Fibroblast of villous mesenchyme (primary cell): ENCODE results near the gene LHFPL3. TPM values are rescaled to one million over a fixed set of nuclear protein-coding genes. Genes with fewer than 3 reads are reported as not detected.

Source experiments
- DNase-seq: peaks from one replicate; pipeline ENCODE4 v3.0.0-alpha.2; 2010; ENCODE audit warnings: low read depth
- H3K4me3 ChIP-seq: 2 replicates; pipeline ENCODE4 v1.5.1; 2011; ENCODE audit warnings: low read depth, mild to moderate bottlenecking, low read length
- CTCF ChIP-seq: IDR thresholded peaks from 2 replicates; pipeline ENCODE4 v1.5.1; 2012; ENCODE audit warnings: low read depth, mild to moderate bottlenecking, low read length; ENCODE audit not compliant: insufficient read depth
- total RNA-seq: library from RNA; depleted of rRNA; stranded (reverse); fragments of >200 nt; gene quantifications from 2 replicates; pipeline ENCODE4 v1.2.3, GENCODE V29; 2012

Gene LHFPL3
- total RNA-seq, 1 donor = not detected

DNA sequence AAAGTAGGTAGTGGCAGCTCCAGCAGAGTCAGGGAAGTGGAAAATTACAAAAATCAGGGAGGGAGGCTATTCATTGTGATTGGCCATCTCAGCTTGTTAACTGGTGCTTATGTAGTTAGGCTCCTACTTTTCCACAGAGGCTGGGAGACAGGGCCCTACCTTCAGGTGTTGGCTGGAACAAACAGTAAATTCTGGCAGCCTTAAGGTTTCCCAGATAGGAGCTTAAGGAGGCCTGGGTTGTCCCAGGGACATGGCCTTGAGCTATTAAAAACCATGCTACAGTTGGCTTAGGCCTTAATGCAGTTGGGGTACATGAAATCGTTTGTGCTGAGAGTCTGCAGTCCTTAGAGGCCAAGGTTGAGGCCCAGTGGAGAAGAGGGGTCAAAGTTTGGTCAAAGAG lies 324.5 kb downstream of the LHFPL3 start:
- no peak for DNase-seq
- no peak overlapping the region for H3K4me3 ChIP-seq
- TF ChIP-seq CTCF = no peak

DNA sequence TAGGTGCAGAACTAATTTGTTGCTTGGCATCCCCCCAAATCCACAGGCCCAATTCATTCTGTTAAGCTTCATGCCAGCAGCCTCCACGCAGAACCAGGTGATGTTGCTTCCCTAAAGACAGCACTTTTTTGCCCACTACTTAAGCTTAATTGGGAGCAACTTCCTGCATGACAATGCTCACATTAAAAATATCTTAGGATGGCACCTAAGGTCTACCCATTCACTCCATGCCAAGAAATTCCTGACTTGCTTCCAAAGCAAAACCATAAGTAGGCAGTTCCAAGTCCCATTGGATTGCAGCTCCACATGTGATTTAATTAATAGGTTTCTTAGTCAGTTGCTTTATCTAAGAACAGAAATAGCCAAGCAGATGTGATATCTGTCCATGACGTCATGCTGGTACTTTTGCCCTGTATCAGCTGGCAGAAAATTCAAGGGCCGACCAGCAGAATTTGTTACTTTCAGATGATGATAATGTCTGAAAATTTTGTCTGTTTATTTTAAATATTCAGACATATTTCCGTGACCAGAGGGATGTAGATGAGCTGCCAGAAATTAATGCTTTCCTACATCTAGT lies 325.5 kb downstream of the LHFPL3 start:
- no peak overlapping the region for H3K4me3 ChIP-seq
- DNase-seq = no peak
- no peak for TF ChIP-seq CTCF

DNA sequence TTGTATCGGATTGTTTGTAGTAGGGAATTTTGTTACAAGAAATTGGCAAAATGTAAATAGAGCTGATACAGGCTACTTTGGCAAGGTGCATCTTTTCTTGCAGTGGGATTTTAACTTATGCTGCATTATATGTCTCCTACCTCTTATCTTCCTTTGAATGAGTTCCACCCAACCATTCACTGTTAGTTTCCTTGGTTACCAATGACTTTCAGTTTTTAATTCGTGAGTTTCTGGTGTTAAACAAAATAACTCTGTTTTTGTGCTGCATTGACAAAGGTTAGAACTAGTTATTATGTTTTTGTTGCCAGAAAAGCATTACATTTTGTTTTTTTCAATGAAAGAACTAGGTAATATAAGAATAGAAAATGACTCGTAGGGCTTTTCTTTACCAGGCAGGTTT lies 327.2 kb downstream of the LHFPL3 start:
- TF ChIP-seq CTCF = no peak
- DNase-seq = no peak
- no peak overlapping the region for H3K4me3 ChIP-seq

- no peak for DNase-seq
- TF ChIP-seq CTCF = no peak
- no peak overlapping the region for H3K4me3 ChIP-seq
These were observed 328.1 kb downstream of the LHFPL3 start for GRCh38 chr7:104656467-104656866.

DNA sequence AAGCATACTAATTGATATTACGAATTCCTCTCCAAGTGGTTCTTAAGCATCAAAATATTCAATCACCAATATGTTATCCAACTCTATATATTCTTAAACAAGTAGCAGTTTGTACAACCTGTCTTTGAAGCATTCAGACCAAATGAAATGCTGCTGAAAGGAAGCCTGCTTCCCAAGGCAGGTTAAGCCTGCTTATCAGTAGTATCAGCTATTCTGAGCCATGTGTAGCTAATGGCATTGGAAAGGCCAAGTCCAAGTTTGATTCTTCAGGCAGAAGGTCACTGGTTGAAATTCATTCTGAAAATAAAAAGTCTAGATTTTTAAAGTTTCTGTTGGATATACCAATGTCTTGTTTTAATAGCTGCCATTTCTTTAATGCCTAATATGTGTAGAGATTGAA lies 328.7 kb downstream of the LHFPL3 start:
- no peak overlapping the region for H3K4me3 ChIP-seq
- DNase-seq = no peak
- TF ChIP-seq CTCF = no peak

DNA sequence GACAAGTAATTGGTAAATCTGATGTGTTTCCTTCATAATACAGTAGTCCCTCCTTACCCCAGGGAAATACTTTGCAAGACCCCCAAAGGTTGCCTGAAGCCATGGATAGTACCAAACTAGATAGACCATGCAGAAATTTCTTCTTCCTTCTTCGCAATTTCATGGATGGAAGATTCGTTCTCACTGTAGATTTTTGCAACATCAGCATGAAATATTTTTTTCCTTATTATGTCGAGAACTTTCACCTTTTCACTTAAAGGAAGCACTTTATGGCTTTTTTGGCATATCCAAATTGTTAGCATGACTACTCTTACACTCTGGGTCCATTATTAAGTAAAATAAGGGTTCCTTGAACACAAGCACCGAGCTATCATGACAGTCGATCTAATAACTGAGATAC lies 333.2 kb downstream of the LHFPL3 start:
- H3K4me3 ChIP-seq = no peak overlapping the region
- no peak for DNase-seq
- no peak for TF ChIP-seq CTCF

GRCh38 chr7:104664648-104665047 lies 336.2 kb downstream of the LHFPL3 start:
- DNase-seq = no peak
- H3K4me3 ChIP-seq = no peak overlapping the region
- no peak for TF ChIP-seq CTCF
